GM21737 (cell line): Measurements from ENCODE around the gene KCNH8.

ENCODE experiments used
- ATAC-seq: cut with Tn5 transposase; IDR thresholded peaks from one replicate; pipeline ENCODE4 v1.9.1; 2021; ENCODE audit warnings: mild to moderate bottlenecking, moderate library complexity; ENCODE audit not compliant: unreplicated experiment

KCNH8 gene

GRCh38 chr3:19348941-19349564 lies 200.7 kb downstream of the KCNH8 start:
- peak; percentile 74 for ATAC-seq

GRCh38 chr3:19357947-19358346 lies 209.6 kb downstream of the KCNH8 start:
- ATAC-seq: no peak

- no peak for ATAC-seq
Observed at GRCh38 chr3:19363071-19363470, 214.8 kb downstream of the KCNH8 start.

GRCh38 chr3:19364148-19364547 lies 215.8 kb downstream of the KCNH8 start:
- ATAC-seq: no peak

- ATAC-seq: no peak
Observed at GRCh38 chr3:19365471-19365870, 217.2 kb downstream of the KCNH8 start.

- no peak for ATAC-seq
Observed at GRCh38 chr3:19384868-19385267, 236.6 kb downstream of the KCNH8 start.

- ATAC-seq: no peak
Observed at GRCh38 chr3:19392150-19392549, 243.8 kb downstream of the KCNH8 start.

GRCh38 chr3:19394946-19395345 lies 246.6 kb downstream of the KCNH8 start:
- no peak for ATAC-seq

- no peak for ATAC-seq
Observed at GRCh38 chr3:19396726-19397125, 248.4 kb downstream of the KCNH8 start.

- no peak for ATAC-seq
Observed at GRCh38 chr3:19399356-19399755, 251.0 kb downstream of the KCNH8 start.

GRCh38 chr3:19399836-19400235 lies 251.5 kb downstream of the KCNH8 start:
- no peak for ATAC-seq

- ATAC-seq: no peak
Observed at GRCh38 chr3:19420159-19420558, 271.8 kb downstream of the KCNH8 start.

- ATAC-seq: no peak
Observed at GRCh38 chr3:19425825-19426224, 277.5 kb downstream of the KCNH8 start.

- no peak for ATAC-seq
Observed at GRCh38 chr3:19427422-19428149, 279.3 kb downstream of the KCNH8 start.

GRCh38 chr3:19428729-19429128 lies 280.4 kb downstream of the KCNH8 start:
- ATAC-seq: no peak

- ATAC-seq: no peak
Observed at GRCh38 chr3:19432669-19433068, 284.4 kb downstream of the KCNH8 start.

GRCh38 chr3:19436746-19437145 lies 288.4 kb downstream of the KCNH8 start:
- no peak for ATAC-seq

- no peak for ATAC-seq
Observed at GRCh38 chr3:19439944-19440343, 291.6 kb downstream of the KCNH8 start.

GRCh38 chr3:19446138-19446537 lies 297.8 kb downstream of the KCNH8 start:
- no peak for ATAC-seq

GRCh38 chr3:19446687-19447086 lies 298.4 kb downstream of the KCNH8 start:
- ATAC-seq: no peak

- ATAC-seq: no peak
Observed at GRCh38 chr3:19455546-19455945, 307.2 kb downstream of the KCNH8 start.

GRCh38 chr3:19456738-19457137 lies 308.4 kb downstream of the KCNH8 start:
- ATAC-seq: no peak

- ATAC-seq: no peak
Observed at GRCh38 chr3:19457449-19457848, 309.1 kb downstream of the KCNH8 start.
